ENCODE data around the gene KATNAL1. TPM values are rescaled to one million over a fixed set of nuclear protein-coding genes. Genes with fewer than 3 reads are reported as not detected.

The KATNAL1 gene
- total and polyA plus RNA-seq, 4 donors = 2.4 to 20.5 (median 9.3) TPM

- ATAC-seq (ENCODE audit: insufficient read depth, low FRiP score) (no peak), DNase-seq (no peak)
- Histone ChIP-seq H3K4me1 (ENCODE audit: control insufficient read depth in 5 of 5, insufficient read depth in 5 of 5, low read length in 5 of 5) (peaks cover 0 to 20% (median 15%) of the 10 kb centered on the region in 5 donors), H3K27ac (ENCODE audit: low read depth in 1 of 2, low read length in 1 of 2) (no peak overlapping the region), H3K36me3 (ENCODE audit: control insufficient read depth in 4 of 4, insufficient read depth in 4 of 4, low read length in 4 of 4) (no peaks in the 10 kb centered on the region), H3K27me3 (ENCODE audit: control insufficient read depth in 3 of 3, insufficient read depth in 3 of 3, low read length in 2 of 3) (no peaks in the 10 kb centered on the region), H3K9ac (ENCODE audit: insufficient read depth in 1 of 2, low read length in 2 of 2) (no peak overlapping the region), H3K4me3 (no peak overlapping the region), H3K9me3 (ENCODE audit: control insufficient read depth in 4 of 4, insufficient read depth in 3 of 4, low read length in 3 of 4) (no peaks in the 10 kb centered on the region)
- WGBS, 2 donors = 64 to 84% methylated on average over 2 of the region's 2 CpGs
- no peak for TF ChIP-seq CTCF (IDR thresholded peaks at IDR 0.05; ENCODE audit: control extremely low read depth, extremely low read depth)
These were observed 6.7 kb upstream of the KATNAL1 start for GRCh38 chr13:30314069-30314468.

GRCh38 chr13:30313311-30313710 is 6.0 kb upstream of the KATNAL1 start:
- Histone ChIP-seq H3K4me3 (no peak overlapping the region), H3K27ac (ENCODE audit: low read depth in 1 of 2, low read length in 1 of 2) (no peak overlapping the region), H3K4me1 (ENCODE audit: control insufficient read depth in 5 of 5, insufficient read depth in 5 of 5, low read length in 5 of 5) (peaks cover 0 to 20% (median 15%) of the 10 kb centered on the region in 5 donors), H3K36me3 (ENCODE audit: control insufficient read depth in 4 of 4, insufficient read depth in 4 of 4, low read length in 4 of 4) (no peaks in the 10 kb centered on the region), H3K27me3 (ENCODE audit: control insufficient read depth in 3 of 3, insufficient read depth in 3 of 3, low read length in 2 of 3) (no peaks in the 10 kb centered on the region), H3K9ac (ENCODE audit: insufficient read depth in 1 of 2, low read length in 2 of 2) (no peak overlapping the region), H3K9me3 (ENCODE audit: control insufficient read depth in 4 of 4, insufficient read depth in 3 of 4, low read length in 3 of 4) (no peaks in the 10 kb centered on the region)
- no peak for ATAC-seq (ENCODE audit: insufficient read depth, low FRiP score)
- no peak for TF ChIP-seq CTCF (IDR thresholded peaks at IDR 0.05; ENCODE audit: control extremely low read depth, extremely low read depth)
- DNase-seq = no peak
- 40 to 41% methylated on average over 3 of the region's 3 CpGs for WGBS, 2 donors

GRCh38 chr13:30312904-30313303 is 5.6 kb upstream of the KATNAL1 start:
- H3K4me3 ChIP-seq = no peak overlapping the region
- DNase-seq (peak in 2 of 3 donors; percentile 28 to 53), ATAC-seq (ENCODE audit: insufficient read depth, low FRiP score) (no peak)
- H3K4me1 ChIP-seq (ENCODE audit: control insufficient read depth in 5 of 5, insufficient read depth in 5 of 5, low read length in 5 of 5) = peaks cover 0 to 22% (median 14%) of the 10 kb centered on the region in 5 donors
- H3K9me3 ChIP-seq (ENCODE audit: control insufficient read depth in 4 of 4, insufficient read depth in 3 of 4, low read length in 3 of 4) = no peaks in the 10 kb centered on the region
- no peaks in the 10 kb centered on the region for H3K36me3 ChIP-seq (ENCODE audit: control insufficient read depth in 4 of 4, insufficient read depth in 4 of 4, low read length in 4 of 4)
- WGBS, 2 donors = 47 to 80% methylated on average over 1 of the region's 1 CpG
- H3K27ac ChIP-seq (ENCODE audit: low read depth in 1 of 2, low read length in 1 of 2) = no peak overlapping the region
- no peak for TF ChIP-seq CTCF (IDR thresholded peaks at IDR 0.05; ENCODE audit: control extremely low read depth, extremely low read depth)
- no peaks in the 10 kb centered on the region for H3K27me3 ChIP-seq (ENCODE audit: control insufficient read depth in 3 of 3, insufficient read depth in 3 of 3, low read length in 2 of 3)
- no peak overlapping the region for H3K9ac ChIP-seq (ENCODE audit: insufficient read depth in 1 of 2, low read length in 2 of 2)

- Histone ChIP-seq H3K4me1 (ENCODE audit: control insufficient read depth in 5 of 5, insufficient read depth in 5 of 5, low read length in 5 of 5) (peaks cover 0 to 35% (median 16%) of the 10 kb centered on the region in 5 donors), H3K9me3 (ENCODE audit: control insufficient read depth in 4 of 4, insufficient read depth in 3 of 4, low read length in 3 of 4) (no peaks in the 10 kb centered on the region), H3K27me3 (ENCODE audit: control insufficient read depth in 3 of 3, insufficient read depth in 3 of 3, low read length in 2 of 3) (no peaks in the 10 kb centered on the region), H3K36me3 (ENCODE audit: control insufficient read depth in 4 of 4, insufficient read depth in 4 of 4, low read length in 4 of 4) (no peaks in the 10 kb centered on the region), H3K4me3 (no peak overlapping the region), H3K27ac (ENCODE audit: low read depth in 1 of 2, low read length in 1 of 2) (no peak overlapping the region), H3K9ac (ENCODE audit: insufficient read depth in 1 of 2, low read length in 2 of 2) (no peak overlapping the region)
- WGBS, 2 donors = 39 to 47% methylated on average over 4 of the region's 4 CpGs
- TF ChIP-seq CTCF (IDR thresholded peaks at IDR 0.05; ENCODE audit: control extremely low read depth, extremely low read depth) = no peak
- ATAC-seq (ENCODE audit: insufficient read depth, low FRiP score) = no peak
- peak in 1 of 3 donors; percentile 6 for DNase-seq
These were observed 1.2 kb upstream of the KATNAL1 start for GRCh38 chr13:30308548-30308947.

All from lung (tissue), 12 donors.